K562 (cell line): ENCODE data around the gene SMAD5. TPM values are rescaled to one million over a fixed set of nuclear protein-coding genes. Genes with fewer than 3 reads are reported as not detected.

Experiments
- ATAC-seq: fragments of 200-7000 bp; cut with Tn5 transposase; 3 replicates; pipeline ENCODE4 v1.9.1; 2020; ENCODE audit warnings: moderate library complexity
- BruUV-seq: library from RNA; stranded (reverse); fragments of 400-500 nt; replicated peaks from 2 replicates; lab custom pipeline; 2021; lab: Mats Ljungman, UMichigan
- CTCF ChIA-PET: fragments of 300-600 bp; formaldehyde crosslinking; extraction: SDS; loops from one replicate; lab custom pipeline; 2021; ENCODE audit warnings: low intra/inter-chr PET ratio; lab: Yijun Ruan, JAX
- POLR2A ChIA-PET: fragments of 300-600, 350-650 bp; sonication (Branson Sonifier 250); formaldehyde crosslinking; extraction: SDS; loops from one replicate; lab custom pipeline; 2021; ENCODE audit warnings: antibody characterized with exemption, inconsistent platforms; lab: Yijun Ruan, JAX
- DNase-seq, 4 experiments: peaks; one replicate each; pipeline versions ENCODE4 v3.0.0 to v3.0.0-alpha.2; 2011 to 2018; ENCODE audit warnings: low spot score in 3 of 4, mixed read lengths in 3 of 4; ENCODE audit errors: extremely low read depth in 1 of 4
- FAIRE-seq: peaks from 2 replicates; lab custom pipeline; 2011; peaks lifted over from hg19 to GRCh38; lab: Jason Lieb, UNC
- H2AFZ ChIP-seq: 2 replicates; pipeline ENCODE4 v1.6.0; 2011; ENCODE audit warnings: low read depth, low read length, control low read depth, inconsistent platforms
- H3K27ac ChIP-seq: fragments of 200-600 bp; 3 replicates; pipeline ENCODE4 v1.8.0; 2011; ENCODE audit warnings: low read depth, mild to moderate bottlenecking, control low read depth, inconsistent platforms, low read length, moderate library complexity, mixed read lengths; ENCODE audit errors: extremely low read depth
- H3K27me3 ChIP-seq, 2 experiments: fragments of 300-600 bp in 1 of 2; 2 replicates in 1 of 2; 3 replicates in 1 of 2; pipeline versions ENCODE4 v1.6.0 to v1.8.0; 2011; ENCODE audit warnings: inconsistent platforms in 2 of 2, low read length in 2 of 2, mild to moderate bottlenecking in 1 of 2, mixed read lengths in 1 of 2, moderate library complexity in 1 of 2; ENCODE audit not compliant: control insufficient read depth in 2 of 2, insufficient read depth in 2 of 2
- H3K36me3 ChIP-seq: fragments of 300-600 bp; 3 replicates; pipeline ENCODE4 v1.8.0; 2011; ENCODE audit warnings: mild to moderate bottlenecking, low read length, inconsistent platforms; ENCODE audit not compliant: control insufficient read depth, insufficient read depth
- H3K4me1 ChIP-seq, 2 experiments: fragments of 200-600 bp in 1 of 2; replicated peaks in 1 of 2; 2 replicates in 1 of 2; 3 replicates in 1 of 2; pipeline versions ENCODE4 v1.5.1 to v1.8.0; 2011; ENCODE audit warnings: inconsistent platforms in 2 of 2, low read length in 2 of 2, mild to moderate bottlenecking in 1 of 2, mixed read lengths in 1 of 2, moderate library complexity in 1 of 2; ENCODE audit not compliant: control insufficient read depth in 2 of 2, insufficient read depth in 2 of 2
- H3K4me2 ChIP-seq: 2 replicates; pipeline ENCODE4 v1.6.1; 2011; ENCODE audit warnings: low read length, control low read depth, inconsistent platforms, mixed read lengths; ENCODE audit not compliant: insufficient read depth
- H3K4me3 ChIP-seq: fragments of 200-600 bp; sonication (generic), shearing (Covaris generic); 2 replicates; pipeline ENCODE4 v1.5.1; 2016; ENCODE audit warnings: control low read depth, inconsistent platforms
- H3K79me2 ChIP-seq: fragments of 200-600 bp; 3 replicates; pipeline ENCODE4 v1.8.0; 2011; ENCODE audit warnings: low read length, inconsistent platforms; ENCODE audit not compliant: control insufficient read depth, insufficient read depth
- H3K9ac ChIP-seq, 2 experiments: 2 replicates each; pipeline versions ENCODE4 v1.6.0 to v1.6.1; 2011; ENCODE audit warnings: low read depth in 2 of 2, low read length in 2 of 2, control low read depth in 1 of 2, inconsistent platforms in 1 of 2, mild to moderate bottlenecking in 1 of 2, mixed read lengths in 1 of 2; ENCODE audit not compliant: insufficient read depth in 1 of 2
- H3K9me1 ChIP-seq: one replicate; pipeline ENCODE4 v1.6.0; 2011; ENCODE audit warnings: inconsistent platforms, mild to moderate bottlenecking, low read length, moderate library complexity; ENCODE audit not compliant: control insufficient read depth, insufficient read depth
- H3K9me3 ChIP-seq: replicated peaks from 2 replicates; pipeline ENCODE4 v1.5.1; 2011; ENCODE audit warnings: low read depth, low read length, inconsistent platforms; ENCODE audit not compliant: control insufficient read depth, insufficient read depth
- H4K20me1 ChIP-seq: replicated peaks from 2 replicates; pipeline ENCODE4 v1.6.1; 2011; ENCODE audit warnings: low read length, inconsistent platforms, mixed read lengths; ENCODE audit not compliant: control insufficient read depth, insufficient read depth
- AFF4 ChIP-seq: sonication (generic); formaldehyde crosslinking; IDR thresholded peaks from 2 replicates; pipeline ENCODE4 v1.8.0; 2023; ENCODE audit warnings: mild to moderate bottlenecking, missing genetic modification reagents
- CXXC5 ChIP-seq: fragments of 250-450 bp; sonication (Bioruptor Pico); IDR thresholded peaks from 2 replicates; pipeline ENCODE4 v1.8.0; 2022; ENCODE audit warnings: inconsistent platforms, mild to moderate bottlenecking, moderate library complexity
- DNMT1 ChIP-seq: fragments of 450-650 bp; IDR thresholded peaks from 2 replicates; pipeline ENCODE4 v1.6.1; 2016; ENCODE audit warnings: antibody characterized with exemption, mild to moderate bottlenecking
- FOSL1 ChIP-seq: fragments of 200-800 bp; sonication (Bioruptor generic); conservative IDR thresholded peaks from 2 replicates; pipeline ENCODE4 v1.6.1; 2016; ENCODE audit warnings: missing genetic modification characterization, missing compliant biosample characterization
- GTF2E2 ChIP-seq: fragments of 200-800 bp; sonication (Bioruptor generic); IDR thresholded peaks from 2 replicates; pipeline ENCODE4 v1.6.1; 2016; ENCODE audit warnings: missing genetic modification characterization, missing compliant biosample characterization
- HLTF ChIP-seq: fragments of 450-650 bp; IDR thresholded peaks from 2 replicates; pipeline ENCODE4 v1.6.1; 2016
- MAFG ChIP-seq: fragments of 450-650 bp; conservative IDR thresholded peaks from 2 replicates; pipeline ENCODE4 v1.6.1; 2016; ENCODE audit warnings: missing genetic modification characterization, missing compliant biosample characterization
- PHF20 ChIP-seq: fragments of 450-650 bp; IDR thresholded peaks from 2 replicates; pipeline ENCODE4 v1.6.1; 2018; ENCODE audit not compliant: partially characterized antibody
- ZFPM2 ChIP-seq: fragments of 250-450 bp; sonication (Bioruptor Pico); IDR thresholded peaks from 2 replicates; pipeline ENCODE4 v1.5.1; 2022; ENCODE audit warnings: mild to moderate bottlenecking
- ZNF316 ChIP-seq: fragments of 450-650 bp; IDR thresholded peaks from 2 replicates; pipeline ENCODE4 v1.6.1; 2016
- ZNF41 ChIP-seq: fragments of 250-450 bp; sonication (Bioruptor Pico); conservative IDR thresholded peaks from 2 replicates; pipeline ENCODE4 v1.4.0; 2020; ENCODE audit warnings: mild to moderate bottlenecking
- WGBS: fragments of 100-300 bp; shearing (Covaris generic); methylation state at CpG from one replicate; pipeline ENCODE4 v1.1.6; 2016; ENCODE audit warnings: low coverage, mixed read lengths; ENCODE audit not compliant: insufficient coverage; ENCODE audit errors: missing lambda C conversion rate; 5-methylcytosine and 5-hydroxymethylcytosine counted together
- in situ Hi-C: fragments of 300-500 bp; cut with MboI; formaldehyde crosslinking; loops from 4 replicates; pipeline ENCODE4 v1.15.0; 2018; ENCODE audit warnings: inconsistent platforms, mixed read lengths
- intact Hi-C: fragments of 100-400 bp; cut with micrococcal nuclease; formaldehyde crosslinking; loops from 2 replicates; pipeline ENCODE4 v1.14.2; 2022
- polyA plus RNA-seq, 8 experiments: library from polyadenylated mRNA; depleted of rRNA in 4 of 8; stranded (reverse) in 5 of 8; unstranded in 3 of 8; fragments of >200 nt; fragmentation: Nextera tagmentation in 2 of 8; fragmentation: Illumina TruSeq in 1 of 8; extraction: Ambion mirVana in 2 of 8; extraction: Trizol in 1 of 8; gene quantifications; 2 replicates each; pipeline versions ENCODE4 v1.2.1 to v1.2.3, GENCODE V29; 2011 to 2014; ENCODE audit warnings: inconsistent platforms in 1 of 8, missing spikeins in 1 of 8
- total RNA-seq, 7 experiments: library from RNA; depleted of rRNA in 6 of 7; stranded (reverse); fragments of >200 nt in 6 of 7; fragmentation: Illumina TruSeq in 2 of 7; extraction: Trizol in 2 of 7; gene quantifications; 2 replicates each; pipeline versions ENCODE4 v1.2.1 to v1.2.3, GENCODE V29; 2011 to 2021; ENCODE audit warnings: low replicate concordance in 1 of 7
- TF ChIP-seq, protein P1 (sequence below): fragments of 250-450 bp; sonication (Bioruptor Pico); IDR thresholded peaks from 2 replicates; pipeline ENCODE4 v1.5.0; 2021; ENCODE audit warnings: mild to moderate bottlenecking, borderline replicate concordance
- TF ChIP-seq, protein P2 (sequence below): fragments of 450-650 bp; IDR thresholded peaks from 2 replicates; pipeline ENCODE4 v1.6.1; 2017; ENCODE audit warnings: antibody characterized with exemption

Gene SMAD5
- total and polyA plus RNA-seq, 9 of the 15 experiments (the other 6 are each of a cell fraction or from before 2014, with no cell fraction given), result 12.4 to 53.9 (median 20.3) TPM

GRCh38 chr5:136198453-136198852, 65.8 kb downstream of the SMAD5 start (continued):
- TF ChIP-seq, protein P1, sequence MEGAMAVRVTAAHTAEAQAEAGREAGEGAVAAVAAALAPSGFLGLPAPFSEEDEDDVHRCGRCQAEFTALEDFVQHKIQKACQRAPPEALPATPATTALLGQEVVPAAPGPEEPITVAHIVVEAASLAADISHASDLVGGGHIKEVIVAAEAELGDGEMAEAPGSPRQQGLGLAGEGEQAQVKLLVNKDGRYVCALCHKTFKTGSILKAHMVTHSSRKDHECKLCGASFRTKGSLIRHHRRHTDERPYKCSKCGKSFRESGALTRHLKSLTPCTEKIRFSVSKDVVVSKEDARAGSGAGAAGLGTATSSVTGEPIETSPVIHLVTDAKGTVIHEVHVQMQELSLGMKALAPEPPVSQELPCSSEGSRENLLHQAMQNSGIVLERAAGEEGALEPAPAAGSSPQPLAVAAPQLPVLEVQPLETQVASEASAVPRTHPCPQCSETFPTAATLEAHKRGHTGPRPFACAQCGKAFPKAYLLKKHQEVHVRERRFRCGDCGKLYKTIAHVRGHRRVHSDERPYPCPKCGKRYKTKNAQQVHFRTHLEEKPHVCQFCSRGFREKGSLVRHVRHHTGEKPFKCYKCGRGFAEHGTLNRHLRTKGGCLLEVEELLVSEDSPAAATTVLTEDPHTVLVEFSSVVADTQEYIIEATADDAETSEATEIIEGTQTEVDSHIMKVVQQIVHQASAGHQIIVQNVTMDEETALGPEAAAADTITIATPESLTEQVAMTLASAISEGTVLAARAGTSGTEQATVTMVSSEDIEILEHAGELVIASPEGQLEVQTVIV, result no peak
- TF ChIP-seq, protein P2, sequence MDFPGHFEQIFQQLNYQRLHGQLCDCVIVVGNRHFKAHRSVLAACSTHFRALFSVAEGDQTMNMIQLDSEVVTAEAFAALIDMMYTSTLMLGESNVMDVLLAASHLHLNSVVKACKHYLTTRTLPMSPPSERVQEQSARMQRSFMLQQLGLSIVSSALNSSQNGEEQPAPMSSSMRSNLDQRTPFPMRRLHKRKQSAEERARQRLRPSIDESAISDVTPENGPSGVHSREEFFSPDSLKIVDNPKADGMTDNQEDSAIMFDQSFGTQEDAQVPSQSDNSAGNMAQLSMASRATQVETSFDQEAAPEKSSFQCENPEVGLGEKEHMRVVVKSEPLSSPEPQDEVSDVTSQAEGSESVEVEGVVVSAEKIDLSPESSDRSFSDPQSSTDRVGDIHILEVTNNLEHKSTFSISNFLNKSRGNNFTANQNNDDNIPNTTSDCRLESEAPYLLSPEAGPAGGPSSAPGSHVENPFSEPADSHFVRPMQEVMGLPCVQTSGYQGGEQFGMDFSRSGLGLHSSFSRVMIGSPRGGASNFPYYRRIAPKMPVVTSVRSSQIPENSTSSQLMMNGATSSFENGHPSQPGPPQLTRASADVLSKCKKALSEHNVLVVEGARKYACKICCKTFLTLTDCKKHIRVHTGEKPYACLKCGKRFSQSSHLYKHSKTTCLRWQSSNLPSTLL, result no peak
- TF ChIP-seq HLTF (no peak), PHF20 (no peak), ZFPM2 (no peak), ZNF41 (CRISPR knock-in tag) (no peak)

GRCh38 chr5:136199408-136199807, 66.8 kb downstream of the SMAD5 start:
- H3K36me3 ChIP-seq, result no peaks in the 10 kb centered on the region
- peaks cover 2 to 65% of the 10 kb centered on the region in 2 experiments for H3K27me3 ChIP-seq
- intact Hi-C loops, result no loop called here
- 11% methylated on average over 7 of the region's 7 CpGs for WGBS
- no peaks in the 10 kb centered on the region for H3K79me2 ChIP-seq
- CTCF ChIA-PET, result no interaction called here
- no peak for ATAC-seq
- H3K4me1 ChIP-seq, result no peaks in the 10 kb centered on the region
- no peak overlapping the region for H3K27ac ChIP-seq
- H3K9me3 ChIP-seq, result no peaks in the 10 kb centered on the region
- in situ Hi-C loops, result no loop called here
- H3K4me3 ChIP-seq, result no peak overlapping the region
- FAIRE-seq, result no peak
- POLR2A ChIA-PET, result no interaction called here
- no peak overlapping the region for H3K9ac ChIP-seq
- H3K4me2 ChIP-seq, result no peak overlapping the region
- DNase-seq, result no peak
- no TSS peak for BruUV-seq
- 0 out of 2 replicates have a peak, but pooled peaks cover 9% of the 10 kb centered on the region for H4K20me1 ChIP-seq
- no peaks in the 10 kb centered on the region for H3K9me1 ChIP-seq
- H2AFZ ChIP-seq, result no peak overlapping the region
- TF ChIP-seq DNMT1 (no peak), AFF4 (no peak), MAFG (tag) (peak; percentile 59), CXXC5 (no peak), GTF2E2 (tag) (no peak), ZNF316 (peak; percentile 76), FOSL1 (tag) (no peak)
